NCI-H2196 treated with DMSO at 0.1 percent for 48 hours (cell line): ENCODE results near the gene KCNT1.

Experiments
- DNase-seq: peaks from one replicate; lab custom pipeline; 2025; ENCODE audit not compliant: unreplicated experiment; lab: John Stamatoyannopoulos, UW

KCNT1 gene

DNA sequence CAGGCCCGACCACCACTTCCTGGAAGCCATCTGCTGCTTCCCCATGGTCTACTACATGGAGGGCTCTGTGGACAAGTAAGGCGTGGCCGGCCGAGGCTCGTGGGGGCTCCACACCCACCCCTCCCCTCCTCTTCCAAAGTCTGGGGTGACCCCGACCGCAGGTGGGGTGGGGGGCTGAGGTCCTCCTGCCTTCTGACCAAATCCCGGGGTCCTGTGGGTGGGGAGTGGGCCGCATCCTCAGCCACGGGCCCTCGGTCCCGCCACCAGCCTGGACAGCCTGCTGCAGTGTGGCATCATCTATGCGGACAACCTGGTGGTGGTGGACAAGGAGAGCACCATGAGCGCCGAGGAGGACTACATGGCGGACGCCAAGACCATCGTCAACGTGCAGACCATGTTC lies 76.4 kb downstream of the KCNT1 start:
- DNase-seq, result no peak

DNA sequence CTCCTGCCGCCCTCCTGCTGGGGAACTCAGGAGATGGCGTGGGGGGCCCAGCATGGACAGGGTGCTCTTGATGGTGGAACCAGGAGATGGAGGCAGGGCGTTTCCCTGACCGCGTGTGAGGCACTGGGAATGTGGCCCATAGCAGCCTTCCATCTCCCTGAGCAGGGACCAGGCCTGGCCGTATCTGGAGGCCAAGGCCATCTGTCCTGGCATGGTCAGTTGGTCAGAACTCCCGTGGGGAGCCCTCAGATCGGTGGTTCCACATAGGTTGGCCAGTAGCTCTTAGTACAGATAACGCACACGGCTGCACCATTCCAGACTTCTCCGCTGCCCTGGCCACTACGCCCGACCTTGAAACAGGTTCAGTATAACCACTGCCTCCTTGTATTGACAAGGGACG lies 77.6 kb downstream of the KCNT1 start:
- no peak for DNase-seq

DNA sequence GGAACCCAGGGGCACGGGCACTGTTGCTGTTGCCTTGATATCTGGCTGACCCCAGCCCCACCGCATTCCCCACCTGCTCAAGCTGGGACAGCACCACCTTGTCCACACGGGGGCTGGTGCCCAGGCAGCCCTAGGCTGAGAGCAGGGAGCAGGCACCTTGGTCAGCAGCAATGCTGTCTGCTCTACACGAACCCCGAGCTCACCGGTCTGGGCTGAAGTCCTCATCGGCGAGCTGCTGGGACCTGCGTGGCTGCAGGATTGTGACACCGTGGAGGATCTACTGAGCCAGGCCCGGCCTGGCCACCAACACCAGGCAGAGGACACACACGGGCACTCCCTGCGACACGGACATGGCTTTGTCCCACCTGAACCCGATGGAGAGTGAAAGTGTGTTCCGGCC lies 78.1 kb downstream of the KCNT1 start:
- no peak for DNase-seq

DNA sequence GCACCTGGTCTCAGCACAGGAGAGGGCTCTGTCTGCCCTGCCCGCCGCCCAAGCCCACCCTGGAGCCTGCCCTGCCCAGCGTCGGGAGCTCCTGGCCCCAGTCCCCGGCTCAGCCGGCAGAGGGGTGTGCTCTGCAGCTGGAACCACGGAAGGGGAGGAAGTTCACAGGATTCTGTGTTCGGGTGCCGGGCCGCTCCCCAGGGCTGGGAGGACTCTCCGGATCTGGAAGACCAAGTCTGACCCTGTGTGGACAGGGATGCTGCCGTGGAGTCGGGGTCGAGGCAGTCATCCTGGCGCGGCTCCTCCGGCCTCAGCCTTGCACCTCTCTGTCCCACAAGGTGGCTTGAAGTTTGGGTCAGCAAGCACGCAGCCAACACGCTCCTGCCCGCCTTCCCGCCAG lies 78.6 kb downstream of the KCNT1 start:
- DNase-seq, result no peak

DNA sequence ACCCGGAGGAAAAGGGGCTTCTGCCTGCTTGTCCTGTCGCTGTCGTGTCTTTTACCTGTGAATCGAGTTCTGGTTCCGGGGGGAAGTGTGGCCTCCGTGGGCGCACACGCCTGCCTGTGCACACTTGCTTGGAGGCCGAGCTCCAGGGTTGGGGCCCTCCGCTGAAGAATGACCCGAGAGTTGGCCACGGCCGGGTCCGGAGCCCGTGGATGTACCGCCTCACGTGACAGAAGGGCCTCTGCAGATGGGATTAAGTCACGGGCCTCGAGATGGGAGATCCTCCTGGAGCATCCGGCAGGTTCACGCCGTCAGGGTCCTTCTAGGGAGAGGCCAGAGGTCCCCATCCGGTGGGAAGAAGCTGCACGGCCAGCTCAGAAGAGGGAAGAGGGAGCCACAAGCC lies 81.0 kb downstream of the KCNT1 start:
- no peak for DNase-seq

DNA sequence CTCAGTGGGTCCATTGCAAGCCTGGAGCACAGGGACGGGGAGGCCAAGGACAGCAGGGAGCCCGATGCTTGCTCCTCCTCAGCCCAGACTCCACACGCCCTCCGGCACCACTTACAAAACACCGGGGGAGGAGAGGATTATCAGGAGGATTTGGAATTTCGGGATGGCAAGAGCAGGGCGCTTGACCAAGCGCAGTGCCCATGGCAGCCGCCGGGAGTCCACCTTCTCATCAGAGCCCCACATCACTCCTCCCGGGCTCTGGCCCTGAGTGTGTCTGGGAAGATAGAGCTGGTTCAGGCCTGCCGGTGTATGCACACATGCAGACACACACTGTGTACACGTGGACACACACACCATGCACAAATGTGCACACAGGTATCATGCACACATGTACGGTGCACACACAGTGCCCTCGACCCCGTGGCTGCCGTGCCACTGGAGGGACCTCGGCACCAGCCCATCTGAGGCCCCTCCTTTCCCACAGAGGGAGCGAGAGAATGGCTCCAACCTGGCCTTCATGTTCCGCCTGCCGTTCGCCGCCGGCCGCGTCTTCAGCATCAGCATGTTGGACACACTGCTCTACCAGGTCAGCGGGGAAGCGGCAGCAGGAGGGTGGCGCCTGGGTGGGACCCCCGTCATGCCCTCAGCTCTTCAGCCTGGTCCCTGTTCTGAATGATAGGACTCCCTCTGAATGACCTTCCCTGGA lies 81.7 kb downstream of the KCNT1 start:
- DNase-seq, result no peak

DNA sequence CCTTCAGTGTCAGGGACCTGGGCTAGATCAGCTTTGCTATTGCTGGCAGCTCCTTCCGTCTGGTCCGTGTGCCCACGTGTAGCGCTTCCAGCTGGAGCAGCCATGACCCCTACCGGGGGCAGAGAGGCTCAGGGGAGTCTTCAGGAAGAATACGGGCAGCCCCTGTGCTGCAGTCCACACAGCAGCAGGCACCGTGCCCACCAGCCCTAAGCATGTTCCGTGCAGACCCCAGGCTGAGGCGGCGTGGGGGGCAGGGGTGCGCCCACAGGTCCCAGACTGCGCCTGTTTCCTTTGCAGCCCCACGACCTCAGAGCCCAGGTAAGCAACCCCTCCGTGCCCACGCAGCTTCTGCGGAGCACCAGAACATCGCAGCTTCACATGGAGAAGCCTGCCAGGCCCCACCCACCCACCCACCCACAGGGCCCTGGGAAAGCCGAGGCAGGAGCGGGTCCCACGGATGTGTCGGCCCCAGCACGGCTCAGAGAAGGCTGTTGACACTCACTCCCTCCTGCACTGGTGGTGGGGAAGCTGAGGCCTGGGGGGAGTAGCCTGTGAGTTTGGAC lies 83.1 kb downstream of the KCNT1 start:
- no peak for DNase-seq

DNA sequence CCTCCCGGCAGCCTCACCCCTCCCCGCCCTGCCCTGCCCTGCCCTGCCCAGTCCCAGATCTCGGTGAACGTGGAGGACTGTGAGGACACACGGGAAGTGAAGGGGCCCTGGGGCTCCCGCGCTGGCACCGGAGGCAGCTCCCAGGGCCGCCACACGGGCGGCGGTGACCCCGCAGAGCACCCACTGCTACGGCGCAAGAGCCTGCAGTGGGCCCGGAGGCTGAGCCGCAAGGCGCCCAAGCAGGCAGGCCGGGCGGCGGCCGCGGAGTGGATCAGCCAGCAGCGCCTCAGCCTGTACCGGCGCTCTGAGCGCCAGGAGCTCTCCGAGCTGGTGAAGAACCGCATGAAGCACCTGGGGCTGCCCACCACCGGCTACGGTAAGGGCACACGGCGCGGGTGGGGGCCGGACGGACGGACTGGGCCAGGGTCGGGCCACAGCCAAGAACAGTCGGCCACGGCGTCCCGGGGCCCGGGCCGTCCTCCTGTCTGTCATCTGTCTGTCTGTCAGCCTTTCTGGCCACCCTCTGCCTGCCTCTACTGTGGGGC lies 84.2 kb downstream of the KCNT1 start:
- no peak for DNase-seq

DNA sequence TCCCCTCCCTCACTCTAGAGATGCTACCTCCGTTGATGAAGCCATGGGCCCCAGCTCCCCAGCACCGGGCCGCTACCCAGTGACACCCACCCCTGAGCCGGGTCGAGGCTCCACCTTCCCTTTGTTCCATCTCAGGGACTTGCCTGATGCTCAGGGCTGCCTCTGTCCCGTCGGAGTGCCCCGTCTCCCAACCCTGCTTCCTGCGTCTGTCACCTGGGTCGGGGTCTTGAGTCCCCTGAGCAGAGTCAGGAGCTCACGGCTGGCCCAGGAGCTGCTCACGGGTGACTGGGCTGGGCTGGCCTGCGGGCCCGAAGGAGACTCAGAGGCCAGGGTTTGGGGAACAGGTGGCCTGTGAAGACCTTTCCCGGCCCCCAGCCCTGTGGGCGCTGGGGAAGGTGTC lies 85.3 kb downstream of the KCNT1 start:
- no peak for DNase-seq

DNA sequence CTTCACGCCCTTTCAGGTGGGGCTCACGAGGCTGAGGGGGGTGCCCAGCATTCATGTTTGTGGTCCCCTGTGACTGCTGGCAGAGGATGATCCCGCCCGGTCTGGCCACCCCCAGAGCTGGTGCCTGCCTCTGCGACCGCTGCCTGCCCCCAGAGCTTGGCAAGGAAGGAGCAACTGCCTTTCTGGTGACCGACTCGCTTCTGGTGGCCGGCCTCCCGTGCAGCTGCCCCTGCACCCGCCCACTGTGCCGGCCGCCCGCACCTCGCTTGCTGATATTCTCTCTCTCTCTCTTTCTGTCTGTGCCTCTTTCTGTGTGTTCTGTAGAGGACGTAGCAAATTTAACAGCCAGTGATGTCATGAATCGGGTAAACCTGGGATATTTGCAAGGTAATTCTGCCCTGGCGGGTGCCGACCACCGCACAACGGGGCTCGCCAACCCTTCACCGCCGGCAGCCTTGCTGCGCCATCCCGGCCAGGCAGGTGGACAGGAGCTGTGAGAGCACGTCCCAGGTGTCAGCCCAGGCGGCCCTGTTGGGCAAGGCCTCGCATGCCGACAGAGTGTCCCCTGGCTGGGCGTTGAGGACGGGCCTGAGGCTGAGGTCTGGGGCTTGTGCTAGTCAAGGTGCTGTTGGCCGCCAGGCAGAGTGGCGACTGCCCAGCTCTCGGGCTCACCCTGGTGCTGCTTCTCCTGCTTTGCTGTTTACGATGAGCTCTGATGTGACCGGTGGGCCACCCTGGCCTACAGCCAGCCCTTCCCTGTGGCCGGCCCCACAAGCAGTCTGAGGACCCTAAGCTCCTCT lies 86.0 kb downstream of the KCNT1 start:
- no peak for DNase-seq

DNA sequence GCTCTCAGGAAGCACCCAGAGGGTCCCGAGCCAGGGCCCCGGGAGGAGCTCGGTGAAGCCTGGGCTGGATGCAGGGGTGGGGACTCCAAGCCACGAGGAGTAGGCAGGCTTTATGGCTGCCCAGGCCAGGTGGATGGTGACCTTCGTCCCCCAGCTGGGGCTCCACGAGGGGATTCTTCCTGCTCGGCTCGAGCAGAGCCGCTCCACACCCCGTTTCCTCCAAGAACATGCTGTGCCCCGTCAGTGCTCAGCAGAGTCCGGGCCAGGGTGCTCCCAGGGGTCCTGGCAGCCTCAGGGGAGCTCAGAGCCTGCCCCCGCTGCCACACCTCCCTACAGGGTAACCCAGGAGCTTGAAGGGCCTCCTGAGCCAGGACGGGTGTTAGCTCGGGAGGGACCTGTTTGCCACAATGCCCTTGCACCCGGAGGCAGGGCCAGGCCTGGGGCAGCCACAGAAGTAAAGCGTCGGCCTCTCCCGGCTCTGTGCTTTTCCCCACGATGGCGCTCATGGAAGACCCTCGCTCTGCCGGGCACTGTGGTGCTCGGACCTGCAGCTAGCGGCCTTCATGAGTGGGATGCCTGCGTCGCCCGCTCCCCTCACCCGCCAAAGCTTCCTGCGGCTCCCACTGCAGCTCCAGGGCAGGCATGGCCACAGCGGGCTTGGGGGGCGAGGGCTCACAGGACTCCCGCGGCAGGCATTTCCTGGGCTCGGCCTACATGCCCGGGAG lies 86.8 kb downstream of the KCNT1 start:
- no peak for DNase-seq

DNA sequence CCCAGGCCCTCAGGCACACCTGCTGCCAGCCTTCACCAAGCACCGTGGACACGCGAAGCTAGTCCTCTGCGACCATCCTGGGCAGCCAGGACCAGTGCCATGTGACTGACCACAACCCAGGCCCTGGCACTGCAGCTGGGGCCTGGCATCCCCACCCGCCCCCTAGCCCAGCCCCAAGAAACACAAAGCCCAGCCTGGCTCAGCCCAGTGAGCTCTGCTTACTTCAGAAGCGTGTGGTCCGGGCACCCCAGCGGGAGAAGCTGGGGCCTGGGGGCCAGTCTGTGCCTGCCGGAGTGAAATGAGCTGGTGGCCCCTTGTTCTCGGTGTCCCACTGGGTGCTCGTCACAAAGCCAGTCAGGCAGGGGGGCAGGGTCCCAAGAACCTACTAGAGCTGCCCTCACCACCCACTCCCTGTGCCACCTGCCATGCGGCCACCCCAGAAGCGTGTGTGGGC lies 87.9 kb downstream of the KCNT1 start:
- no peak for DNase-seq

DNA sequence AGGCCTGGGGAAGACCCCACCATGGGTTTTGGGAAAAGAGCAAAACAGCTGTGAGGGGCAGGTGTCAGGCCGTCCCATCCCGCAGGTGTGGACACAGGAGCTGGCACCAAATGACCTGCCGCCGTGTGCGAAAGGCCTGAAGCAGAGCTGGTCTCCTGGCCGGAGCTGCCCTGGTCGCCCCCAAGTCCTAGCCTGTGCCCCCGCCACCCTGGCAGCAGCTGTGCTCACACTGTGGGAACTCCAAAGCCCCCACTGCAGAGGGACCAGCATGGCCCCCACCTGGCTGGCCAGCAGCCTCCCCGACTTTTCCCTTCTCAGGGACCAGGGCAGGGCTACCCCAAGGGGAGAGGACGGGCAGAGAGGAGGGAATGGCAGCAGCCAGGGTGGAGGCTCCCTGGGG lies 88.4 kb downstream of the KCNT1 start:
- DNase-seq, result no peak

DNA sequence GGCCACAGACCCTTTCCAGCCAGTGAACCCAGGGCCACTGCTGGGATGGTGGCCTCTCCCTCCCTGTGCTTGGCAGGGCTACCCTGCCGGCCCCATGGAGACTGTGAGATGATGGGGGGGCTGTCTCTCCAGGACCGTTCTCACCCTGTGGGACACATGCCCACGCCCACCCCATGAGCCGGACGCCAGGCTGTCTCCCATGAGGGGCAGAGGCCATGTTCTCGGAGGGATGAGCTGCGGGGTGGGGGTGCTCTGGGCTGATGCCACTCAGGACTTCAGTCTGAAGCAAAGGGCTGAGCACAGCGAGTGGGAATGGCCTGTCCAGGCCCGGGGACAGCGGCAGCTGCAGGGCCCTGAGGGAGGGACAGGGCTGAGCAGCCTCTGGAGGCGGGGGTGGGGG lies 88.9 kb downstream of the KCNT1 start:
- no peak for DNase-seq

DNA sequence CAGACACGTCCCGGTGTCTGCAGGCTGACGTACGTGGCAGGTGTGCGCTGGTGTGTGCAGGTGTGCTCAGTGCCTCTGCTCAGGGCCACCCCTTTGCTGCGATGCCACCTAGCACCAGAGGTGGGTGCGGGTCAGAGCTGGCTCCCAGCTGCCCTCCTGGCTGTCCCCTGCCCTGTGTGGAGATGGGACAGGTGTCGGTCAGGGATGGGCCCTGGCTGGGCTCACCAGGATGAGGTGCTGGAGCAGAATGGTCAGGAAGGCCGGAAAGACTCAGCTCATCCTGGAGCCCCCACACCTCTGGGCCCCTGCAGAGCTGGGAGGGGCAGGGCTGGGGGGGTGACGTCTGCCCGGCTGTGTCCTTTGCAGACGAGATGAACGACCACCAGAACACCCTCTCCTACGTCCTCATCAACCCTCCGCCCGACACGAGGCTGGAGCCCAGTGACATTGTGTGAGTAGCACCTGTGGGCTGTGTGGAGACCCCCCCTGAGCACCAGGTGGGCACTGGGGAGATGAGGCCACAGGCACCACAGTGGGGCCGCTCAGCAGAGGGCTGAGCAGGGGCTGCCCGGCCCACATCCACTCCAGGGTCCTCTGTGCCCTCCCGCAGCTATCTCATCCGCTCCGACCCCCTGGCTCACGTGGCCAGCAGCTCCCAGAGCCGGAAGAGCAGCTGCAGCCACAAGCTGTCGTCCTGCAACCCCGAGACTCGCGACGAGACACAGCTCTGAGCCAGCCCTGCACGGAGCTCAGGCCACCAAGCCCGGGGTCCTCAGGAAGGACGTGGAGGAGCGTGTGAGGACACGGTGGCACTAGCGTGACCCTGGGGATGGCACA lies 89.7 kb downstream of the KCNT1 start:
- DNase-seq, result no peak

DNA sequence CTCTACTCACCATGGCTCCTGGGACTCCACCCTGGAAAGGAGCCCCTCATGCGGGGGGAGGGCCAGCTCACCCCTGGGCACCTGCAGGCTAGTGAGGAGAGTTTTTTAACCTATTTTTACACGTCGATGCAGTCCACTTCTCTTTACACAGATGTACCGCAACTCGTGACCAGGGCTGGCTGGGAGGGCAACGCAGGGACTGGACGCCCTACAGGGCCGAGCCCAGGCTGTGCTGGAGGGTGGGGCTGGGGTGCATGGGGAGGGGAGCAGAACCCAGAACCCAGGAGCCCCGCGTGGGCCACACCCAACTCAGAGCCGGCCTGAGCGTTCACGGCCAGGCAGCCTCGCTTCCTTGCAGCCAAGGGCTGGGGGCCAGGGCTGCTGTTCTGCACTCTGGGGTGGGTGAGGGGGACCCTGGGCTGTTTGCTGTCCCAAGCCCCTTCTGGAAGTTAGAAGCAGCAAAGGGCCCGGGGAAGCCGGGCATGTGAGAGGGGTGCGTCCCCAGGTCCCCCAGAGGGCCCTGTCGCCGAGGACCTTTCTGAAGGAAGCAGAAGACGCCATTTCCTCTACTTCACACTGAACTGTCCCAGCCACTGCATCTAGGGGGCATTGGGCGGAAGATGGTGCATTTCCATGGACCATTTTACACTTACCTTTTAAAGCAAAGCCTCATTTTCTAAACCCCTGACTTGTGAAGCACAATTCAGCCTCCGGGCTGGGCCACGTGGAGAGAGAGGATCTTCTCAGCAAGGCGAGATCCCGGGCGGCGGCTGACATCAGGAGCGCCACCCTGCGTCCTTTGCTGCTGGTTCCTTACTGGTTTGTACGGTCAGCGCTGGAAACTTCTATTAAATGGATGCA lies 90.5 kb downstream of the KCNT1 start:
- DNase-seq, result no peak

DNA sequence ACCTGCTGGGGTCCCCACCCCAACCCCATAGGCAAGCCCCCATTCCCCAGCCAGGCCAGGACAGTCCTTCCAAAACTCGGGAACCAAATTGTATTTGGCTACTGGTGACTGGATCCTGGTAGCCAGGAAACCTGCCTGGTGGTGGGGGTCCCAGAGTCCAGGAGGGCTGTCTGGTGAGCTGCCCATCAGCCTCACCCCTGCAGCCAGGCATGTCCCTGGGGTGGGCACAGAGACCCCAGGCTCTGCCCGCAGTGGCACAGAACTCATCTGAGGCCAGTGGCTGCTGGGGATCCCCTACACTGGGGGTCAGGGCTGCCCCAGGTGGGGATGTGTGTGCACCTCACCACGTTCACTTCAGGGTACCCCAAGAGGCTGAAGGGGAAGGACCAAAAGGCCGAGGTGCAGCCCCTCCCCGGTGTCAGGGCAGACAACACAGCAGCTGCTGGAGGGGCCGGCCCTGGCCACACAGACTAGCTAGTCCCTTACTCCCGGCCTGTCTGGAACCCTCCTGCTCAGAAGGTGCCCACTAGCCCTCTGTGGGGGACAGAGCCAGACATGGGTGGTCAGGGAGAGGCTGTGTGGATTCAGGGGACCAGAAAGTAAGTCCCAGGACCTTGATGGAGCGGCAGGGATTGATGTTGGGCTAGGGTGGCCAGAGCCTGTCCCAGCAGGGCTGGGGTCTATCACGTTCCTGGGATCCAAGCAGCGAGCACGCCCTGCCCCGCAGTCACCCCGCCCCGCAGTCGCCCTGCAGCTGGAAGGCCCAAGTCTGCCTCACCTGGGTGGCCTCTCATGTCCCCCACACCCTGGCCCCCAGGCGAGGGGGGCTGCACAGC lies 91.5 kb downstream of the KCNT1 start:
- no peak for DNase-seq

DNA sequence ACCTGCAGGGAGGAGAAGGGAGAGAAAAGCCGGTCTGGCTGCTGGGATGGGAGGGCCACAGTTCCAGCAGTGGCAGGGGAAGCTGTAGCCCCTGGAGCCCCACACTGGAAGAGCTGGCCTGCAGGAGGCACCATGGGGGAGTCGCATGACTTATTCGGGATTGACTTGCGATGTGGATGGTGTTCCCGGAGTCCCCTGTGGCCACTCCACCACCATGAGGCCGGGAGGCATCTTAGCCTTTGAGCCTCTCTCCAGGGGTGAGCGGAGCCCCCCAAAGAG lies 92.0 kb downstream of the KCNT1 start:
- DNase-seq, result no peak

DNA sequence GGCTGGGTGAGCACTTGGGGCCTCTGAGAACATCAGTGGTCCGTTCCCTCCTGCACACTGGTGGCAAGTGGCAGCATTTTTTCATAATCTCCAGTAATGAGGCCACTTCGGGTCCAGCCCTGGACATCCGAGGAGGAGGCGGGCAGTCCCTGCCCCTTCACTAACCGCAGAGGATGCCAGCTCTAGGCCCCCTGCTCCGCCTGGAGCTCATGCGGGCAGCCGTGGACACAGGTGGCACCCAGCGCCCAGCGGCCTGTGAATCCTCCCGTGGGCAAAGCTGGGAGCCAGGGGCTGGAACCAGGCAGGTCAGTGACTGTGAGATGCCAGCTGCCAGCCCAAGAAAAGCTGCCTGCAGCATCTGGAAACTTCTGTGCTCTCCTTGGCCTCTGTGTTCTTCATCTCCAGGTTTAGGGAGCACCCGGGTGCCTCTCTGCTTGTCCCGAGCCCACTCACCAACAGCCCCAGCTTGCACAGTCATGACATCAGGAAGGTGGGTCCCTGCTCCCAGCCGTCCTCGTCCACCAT lies 92.4 kb downstream of the KCNT1 start:
- DNase-seq, result no peak
